GM23338 (cell line): ENCODE data around the gene ASB14. TPM values are rescaled to one million over a fixed set of nuclear protein-coding genes. Genes with fewer than 3 reads are reported as not detected.

ENCODE experiments used
- ATAC-seq: fragments of 200-7000 bp; cut with Tn5 transposase; 3 replicates; pipeline ENCODE4 v1.9.1; 2020
- DNase-seq: peaks from one replicate; pipeline ENCODE4 v3.0.0-alpha.2; 2015; ENCODE audit warnings: low spot score
- H2AFZ ChIP-seq: fragments of 200-600 bp; sonication (generic); 2 replicates; pipeline ENCODE4 v1.8.0; 2016; ENCODE audit warnings: antibody characterized with exemption, mild to moderate bottlenecking, moderate library complexity
- H3F3A ChIP-seq: fragments of 200-600 bp; sonication (generic); replicated peaks from 2 replicates; pipeline ENCODE4 v1.8.0; 2017; ENCODE audit warnings: antibody characterized with exemption, mixed run types, low read depth
- H3K27ac ChIP-seq: fragments of 200-600 bp; sonication (generic); 2 replicates; pipeline ENCODE4 v1.6.1; 2016; ENCODE audit warnings: low read depth
- H3K27me3 ChIP-seq: fragments of 200-600 bp; sonication (generic); 2 replicates; pipeline ENCODE4 v1.8.0; 2016; ENCODE audit warnings: mild to moderate bottlenecking, mixed run types, moderate library complexity; ENCODE audit not compliant: insufficient read depth
- H3K36me3 ChIP-seq: fragments of 200-600 bp; sonication (generic); 2 replicates; pipeline ENCODE4 v1.8.0; 2016; ENCODE audit warnings: mild to moderate bottlenecking; ENCODE audit not compliant: insufficient read depth
- H3K4me1 ChIP-seq: fragments of 200-600 bp; sonication (generic); 2 replicates; pipeline ENCODE4 v1.8.0; 2016; ENCODE audit warnings: mild to moderate bottlenecking, moderate library complexity; ENCODE audit not compliant: insufficient read depth
- H3K4me2 ChIP-seq: fragments of 200-600 bp; sonication (generic); 2 replicates; pipeline ENCODE4 v1.7.1; 2017; ENCODE audit warnings: mixed run types
- H3K4me3 ChIP-seq: fragments of 200-600 bp; sonication (generic); 2 replicates; pipeline ENCODE4 v1.6.1; 2016; ENCODE audit warnings: mixed run types
- H3K79me2 ChIP-seq: fragments of 200-600 bp; sonication (generic); replicated peaks from 2 replicates; pipeline ENCODE4 v1.8.0; 2017; ENCODE audit warnings: mild to moderate bottlenecking; ENCODE audit not compliant: insufficient read depth
- H3K9me2 ChIP-seq: fragments of 200-600 bp; sonication (generic); 2 replicates; pipeline ENCODE4 v1.8.0; 2017; ENCODE audit not compliant: insufficient read depth
- H4K20me1 ChIP-seq: fragments of 200-600 bp; sonication (generic); replicated peaks from 2 replicates; pipeline ENCODE4 v1.8.0; 2017; ENCODE audit warnings: mild to moderate bottlenecking; ENCODE audit not compliant: insufficient read depth
- H3K27ac Mint-ChIP-seq: 2 replicates; pipeline ENCODE4 v1.8.0; 2020; ENCODE audit warnings: inconsistent platforms, mild to moderate bottlenecking, moderate library complexity, mixed read lengths
- H3K27me3 Mint-ChIP-seq: 3 replicates; pipeline ENCODE4 v1.8.0; 2022; ENCODE audit warnings: low read depth, mild to moderate bottlenecking, moderate library complexity, mixed read lengths, inconsistent platforms; ENCODE audit not compliant: insufficient read depth, poor library complexity
- H3K36me3 Mint-ChIP-seq: 3 replicates; pipeline ENCODE4 v1.8.0; 2021; ENCODE audit warnings: low read depth, mild to moderate bottlenecking, inconsistent platforms, moderate library complexity, mixed read lengths
- H3K4me1 Mint-ChIP-seq: 3 replicates; pipeline ENCODE4 v1.8.0; 2020; ENCODE audit warnings: mild to moderate bottlenecking, inconsistent platforms, mixed read lengths
- H3K4me3 Mint-ChIP-seq: 3 replicates; pipeline ENCODE4 v1.8.0; 2021; ENCODE audit warnings: moderate library complexity, mild to moderate bottlenecking, inconsistent platforms, mixed read lengths
- H3K9me3 Mint-ChIP-seq: 3 replicates; pipeline ENCODE4 v1.8.0; 2020; ENCODE audit warnings: moderate library complexity, mild to moderate bottlenecking, inconsistent platforms, mixed read lengths
- CREB1 ChIP-seq: fragments of 250-450 bp; sonication (Bioruptor Pico); IDR thresholded peaks from 2 replicates; pipeline ENCODE4 v1.5.0; 2020; ENCODE audit warnings: low read depth, mild to moderate bottlenecking, moderate library complexity
- CTCF ChIP-seq, 2 experiments: fragments of 200-600 bp in 1 of 2; sonication (generic) in 1 of 2; conservative IDR thresholded peaks; 2 replicates each; pipeline versions ENCODE4 v1.5.1 to v1.6.1; 2016 to 2017; ENCODE audit warnings: antibody characterized with exemption in 2 of 2, low read depth in 2 of 2, mild to moderate bottlenecking in 2 of 2, moderate library complexity in 1 of 2
- EZH2 ChIP-seq: fragments of 200-600 bp; sonication (generic); IDR thresholded peaks from one replicate; pipeline ENCODE4 v1.8.0; 2017; ENCODE audit warnings: antibody characterized with exemption, mild to moderate bottlenecking, low read depth; ENCODE audit not compliant: unreplicated experiment
- EZH2phosphoT487 ChIP-seq: fragments of 200-600 bp; sonication (generic); IDR thresholded peaks from one replicate; pipeline ENCODE4 v1.8.1; 2018; ENCODE audit warnings: antibody characterized with exemption; ENCODE audit not compliant: unreplicated experiment
- NANOG ChIP-seq: IDR thresholded peaks from 2 replicates; pipeline ENCODE4 v1.6.1; 2016; ENCODE audit warnings: antibody characterized with exemption, borderline replicate concordance
- STAT1 ChIP-seq: IDR thresholded peaks from one replicate; pipeline ENCODE4 v1.6.1; 2016; ENCODE audit warnings: antibody characterized with exemption; ENCODE audit not compliant: unreplicated experiment
- ZNF114 ChIP-seq: fragments of 250-450 bp; sonication (Bioruptor Pico); IDR thresholded peaks from 2 replicates; pipeline ENCODE4 v1.5.0; 2020; ENCODE audit warnings: mild to moderate bottlenecking, moderate library complexity
- ZNF462 ChIP-seq: fragments of 250-450 bp; sonication (Bioruptor Pico); IDR thresholded peaks from 2 replicates; pipeline ENCODE4 v1.5.0; 2020; ENCODE audit warnings: mild to moderate bottlenecking, moderate library complexity
- polyA plus RNA-seq: library from polyadenylated mRNA; unstranded; fragments of >200 nt; fragmentation: Nextera tagmentation; extraction: Ambion mirVana; gene quantifications from 2 replicates; pipeline ENCODE4 v1.2.1, GENCODE V29; 2016
- total RNA-seq: library from RNA; depleted of rRNA; stranded (reverse); fragments of >200 nt; shearing (Covaris generic); gene quantifications from 2 replicates; pipeline ENCODE4 v1.2.3, GENCODE V29; 2014
- TF ChIP-seq, protein P1 (sequence below): IDR thresholded peaks from 2 replicates; pipeline ENCODE4 v1.6.1; 2016; ENCODE audit warnings: antibody characterized with exemption

The ASB14 gene
- total and polyA plus RNA-seq, 2 experiments from 2014 or later = 0.87 TPM; not detected in 1

GRCh38 chr3:57275393-57275792 lies 17.1 kb downstream of the ASB14 start:
- ATAC-seq (no peak), DNase-seq (no peak)
- H4K20me1 ChIP-seq = peaks cover 6% of the 10 kb centered on the region; the same call in 1 of the 2 replicates
- H3K4me3 ChIP-seq = no peak overlapping the region
- H3K27me3 ChIP-seq = no peaks in the 10 kb centered on the region
- H3K4me1 Mint-ChIP-seq = no peaks in the 10 kb centered on the region
- no peak overlapping the region for H3K27ac ChIP-seq
- H3K36me3 Mint-ChIP-seq = peaks cover 23% of the 10 kb centered on the region
- no peak overlapping the region for H3K4me3 Mint-ChIP-seq
- H3K27ac Mint-ChIP-seq = no peak overlapping the region
- H3F3A ChIP-seq = no peaks in the 10 kb centered on the region
- H3K4me2 ChIP-seq = no peak overlapping the region
- H3K36me3 ChIP-seq = peaks cover under 1% of the 10 kb centered on the region; the same call in 1 of the 2 replicates
- TF ChIP-seq STAT1 = no peak
- TF ChIP-seq EZH2phosphoT487 = no peak
- TF ChIP-seq NANOG = no peak
- TF ChIP-seq, protein P1, sequence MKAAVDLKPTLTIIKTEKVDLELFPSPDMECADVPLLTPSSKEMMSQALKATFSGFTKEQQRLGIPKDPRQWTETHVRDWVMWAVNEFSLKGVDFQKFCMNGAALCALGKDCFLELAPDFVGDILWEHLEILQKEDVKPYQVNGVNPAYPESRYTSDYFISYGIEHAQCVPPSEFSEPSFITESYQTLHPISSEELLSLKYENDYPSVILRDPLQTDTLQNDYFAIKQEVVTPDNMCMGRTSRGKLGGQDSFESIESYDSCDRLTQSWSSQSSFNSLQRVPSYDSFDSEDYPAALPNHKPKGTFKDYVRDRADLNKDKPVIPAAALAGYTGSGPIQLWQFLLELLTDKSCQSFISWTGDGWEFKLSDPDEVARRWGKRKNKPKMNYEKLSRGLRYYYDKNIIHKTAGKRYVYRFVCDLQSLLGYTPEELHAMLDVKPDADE = no peak
- no peak for TF ChIP-seq ZNF462 (CRISPR knock-in tag)
- TF ChIP-seq CTCF (conservative IDR thresholded peaks at IDR 0.05; ENCODE audit: low read depth in 2 of 2) = no peak
- TF ChIP-seq ZNF114 (CRISPR knock-in tag) = no peak
- TF ChIP-seq EZH2 = no peak
- no peak for TF ChIP-seq CREB1 (CRISPR knock-in tag)
- peaks cover 2% of the 10 kb centered on the region for H3K27me3 Mint-ChIP-seq
- no peaks in the 10 kb centered on the region for H3K79me2 ChIP-seq
- H3K9me2 ChIP-seq = no peaks in the 10 kb centered on the region
- H3K9me3 Mint-ChIP-seq = peaks cover 14% of the 10 kb centered on the region
- no peaks in the 10 kb centered on the region for H3K4me1 ChIP-seq
- no peak overlapping the region for H2AFZ ChIP-seq
